Endothelial cell of umbilical vein (primary cell): ENCODE data around the gene RIN2. TPM values are rescaled to one million over a fixed set of nuclear protein-coding genes. Genes with fewer than 3 reads are reported as not detected.

Experiments used
- BruUV-seq: library from RNA; stranded (reverse); fragments of 400-500 nt; replicated peaks from 2 replicates; lab custom pipeline; 2021; lab: Mats Ljungman, UMichigan
- CTCF ChIA-PET: fragments of 300-600, 350-600 bp; sonication (Branson Sonifier 250); formaldehyde crosslinking; loops from one replicate; lab custom pipeline; 2021; ENCODE audit warnings: antibody characterized with exemption, inconsistent platforms; lab: Charles Lee
- POLR2A ChIA-PET: fragments of 300-600, 350-600 bp; sonication (Branson Sonifier 250); formaldehyde crosslinking; loops from one replicate; lab custom pipeline; 2021; ENCODE audit warnings: antibody characterized with exemption, inconsistent platforms; lab: Charles Lee
- DNase-seq: peaks from one replicate; pipeline ENCODE4 v3.0.0-alpha.2; 2011; ENCODE audit warnings: low read depth, low spot score
- FAIRE-seq: peaks from 2 replicates; lab custom pipeline; 2011; peaks lifted over from hg19 to GRCh38; lab: Jason Lieb, UNC
- H2AFZ ChIP-seq: 2 replicates; pipeline ENCODE4 v1.6.0; 2012; ENCODE audit warnings: low read depth, low read length, control low read depth, inconsistent platforms
- H3K27ac ChIP-seq: 2 replicates; pipeline ENCODE4 v1.5.1; 2011; ENCODE audit warnings: low read depth, mild to moderate bottlenecking, control low read depth, low read length, moderate library complexity; ENCODE audit not compliant: insufficient read depth
- H3K27me3 ChIP-seq, 2 experiments: 2 replicates each; pipeline versions ENCODE4 v1.6.0 to v1.6.1; 2011; ENCODE audit warnings: low read length in 2 of 2, mixed read lengths in 1 of 2; ENCODE audit not compliant: control insufficient read depth in 2 of 2, insufficient read depth in 2 of 2
- H3K36me3 ChIP-seq, 2 experiments: 2 replicates in 1 of 2; 3 replicates in 1 of 2; pipeline ENCODE4 v1.5.1; 2011; ENCODE audit warnings: low read length in 2 of 2, mild to moderate bottlenecking in 1 of 2, moderate library complexity in 1 of 2; ENCODE audit not compliant: control insufficient read depth in 2 of 2, insufficient read depth in 2 of 2; ENCODE audit errors: extremely low read depth in 1 of 2
- H3K4me1 ChIP-seq: 3 replicates; pipeline ENCODE4 v1.5.1; 2011; ENCODE audit warnings: mild to moderate bottlenecking, low read length; ENCODE audit not compliant: control insufficient read depth, insufficient read depth; ENCODE audit errors: extremely low read depth
- H3K4me2 ChIP-seq: 2 replicates; pipeline ENCODE4 v1.6.1; 2011; ENCODE audit warnings: low read length, control low read depth, mixed read lengths; ENCODE audit not compliant: insufficient read depth
- H3K4me3 ChIP-seq, 3 experiments: fragments of 200-600 bp in 1 of 3; sonication (generic), shearing (Covaris generic) in 1 of 3; replicated peaks in 1 of 3; 2 replicates each; pipeline ENCODE4 v1.5.1; 2011 to 2016; ENCODE audit warnings: control low read depth in 3 of 3, low read length in 3 of 3, mild to moderate bottlenecking in 2 of 3, inconsistent platforms in 1 of 3, low read depth in 1 of 3, moderate library complexity in 1 of 3; ENCODE audit not compliant: insufficient read depth in 1 of 3
- H3K79me2 ChIP-seq: 2 replicates; pipeline ENCODE4 v1.6.0; 2012; ENCODE audit warnings: low read length, inconsistent platforms; ENCODE audit not compliant: control insufficient read depth, insufficient read depth
- H3K9ac ChIP-seq: replicated peaks from 2 replicates; pipeline ENCODE3; 2011; ENCODE audit warnings: low read length, control low read depth; ENCODE audit not compliant: insufficient read depth; ENCODE audit errors: extremely low read depth
- H3K9me1 ChIP-seq: replicated peaks from 3 replicates; pipeline ENCODE4 v1.6.0; 2011; ENCODE audit warnings: mild to moderate bottlenecking, low read length; ENCODE audit not compliant: control insufficient read depth, insufficient read depth; ENCODE audit errors: extremely low read depth
- H3K9me3 ChIP-seq: replicated peaks from 2 replicates; pipeline ENCODE4 v1.5.1; 2012; ENCODE audit warnings: low read length, inconsistent platforms; ENCODE audit not compliant: control insufficient read depth, insufficient read depth
- H4K20me1 ChIP-seq: replicated peaks from 2 replicates; pipeline ENCODE3; 2011; ENCODE audit warnings: mild to moderate bottlenecking, low read length; ENCODE audit not compliant: control insufficient read depth, insufficient read depth; ENCODE audit errors: extremely low read depth
- CTCF ChIP-seq, 2 donors: IDR thresholded peaks; 1 replicate in 1 of 2; 2 replicates in 1 of 2; pipeline ENCODE4 v1.5.1; 2011; ENCODE audit warnings: low read length in 2 of 2, mild to moderate bottlenecking in 2 of 2, moderate library complexity in 2 of 2, control low read depth in 1 of 2, inconsistent platforms in 1 of 2, low read depth in 1 of 2; ENCODE audit not compliant: insufficient read depth in 1 of 2; ENCODE audit errors: extremely low read depth in 1 of 2
- EZH2 ChIP-seq: IDR thresholded peaks from 2 replicates; pipeline ENCODE4 v1.6.1; 2012; ENCODE audit warnings: borderline replicate concordance, low read depth, mild to moderate bottlenecking, moderate library complexity, low read length, inconsistent platforms; ENCODE audit not compliant: severe bottlenecking
- FOS ChIP-seq: IDR thresholded peaks from 2 replicates; pipeline ENCODE4 v1.6.1; 2011; ENCODE audit warnings: mild to moderate bottlenecking, low read length, moderate library complexity, borderline replicate concordance; ENCODE audit not compliant: insufficient read depth
- GATA2 ChIP-seq: IDR thresholded peaks from 2 replicates; pipeline ENCODE4 v1.7.0; 2011; ENCODE audit warnings: low read depth, mild to moderate bottlenecking, moderate library complexity, mixed read lengths, low read length; ENCODE audit not compliant: insufficient read length, insufficient read depth
- JUN ChIP-seq: IDR thresholded peaks from 2 replicates; pipeline ENCODE4 v1.6.1; 2011; ENCODE audit warnings: borderline replicate concordance, low read depth; ENCODE audit not compliant: insufficient read length, insufficient read depth
- MAX ChIP-seq: IDR thresholded peaks from 2 replicates; pipeline ENCODE4 v1.6.1; 2011; ENCODE audit not compliant: insufficient read depth, insufficient read length
- MYC ChIP-seq: IDR thresholded peaks from one replicate; pipeline ENCODE4 v1.6.1; 2011; ENCODE audit warnings: mild to moderate bottlenecking, low read depth, low read length
- POLR2A ChIP-seq: IDR thresholded peaks from 2 replicates; pipeline ENCODE4 v1.6.1; 2012; ENCODE audit warnings: low read depth, mild to moderate bottlenecking, control low read depth, low read length
- POLR2AphosphoS5 ChIP-seq: IDR thresholded peaks from 2 replicates; pipeline ENCODE4 v1.6.1; 2012; ENCODE audit warnings: low read depth, mild to moderate bottlenecking, control low read depth, low read length, moderate library complexity; ENCODE audit not compliant: insufficient read depth
- dilution Hi-C: fragments of 300-500 bp; cut with MboI; formaldehyde crosslinking; loops from one replicate; pipeline ENCODE4 v1.15.0; 2019; ENCODE audit warnings: low sequenced_read_pairs; ENCODE audit not compliant: extremely low pct_ligation_motif_present
- intact Hi-C: fragments of 100-400 bp; cut with micrococcal nuclease; formaldehyde crosslinking; loops from one replicate; pipeline ENCODE4 v1.10.0; 2022
- polyA plus RNA-seq, 4 experiments: library from polyadenylated mRNA; depleted of rRNA in 3 of 4; stranded (reverse) in 3 of 4; unstranded in 1 of 4; fragments of >200 nt; gene quantifications; 2 replicates each; pipeline versions ENCODE4 v1.2.1 to v1.2.3, GENCODE V29; 2011 to 2012; ENCODE audit warnings: missing spikeins in 1 of 4
- total RNA-seq: library from RNA; stranded (reverse); gene quantifications from 2 replicates; pipeline ENCODE4 v1.2.3, GENCODE V29; 2021

The RIN2 gene
- total and polyA plus RNA-seq, 2 donors (not counting 3 experiments of a cell fraction or from before 2014, with no cell fraction given), result 22.6 to 119 TPM

GRCh38 chr20:19729672-19730071 is 28.4 kb upstream of the RIN2 start:
- Histone ChIP-seq H3K79me2 (no peaks in the 10 kb centered on the region), H4K20me1 (no peaks in the 10 kb centered on the region), H3K9me3 (no peaks in the 10 kb centered on the region), H3K9me1 (no peaks in the 10 kb centered on the region), H3K27ac (no peak overlapping the region), H3K36me3 (no peaks in the 10 kb centered on the region), H3K4me1 (peaks cover 10% of the 10 kb centered on the region), H3K4me3 (no peak overlapping the region), H3K4me2 (no peak overlapping the region), H3K9ac (no peak overlapping the region), H2AFZ (no peak overlapping the region), H3K27me3 (no peaks in the 10 kb centered on the region)
- dilution Hi-C loops (no loop called here), intact Hi-C loops (loop anchor here (1.0 kb wide), 1 partner anchor 10 kb away; no protein-coding TSS in a partner anchor)
- no peak for TF ChIP-seq MAX
- no TSS peak for BruUV-seq
- ChIA-PET POLR2A (no interaction called here), CTCF (no interaction called here)
- DNase-seq (no peak), FAIRE-seq (no peak)

GRCh38 chr20:19730706-19731105 is 27.4 kb upstream of the RIN2 start:
- Histone ChIP-seq H3K79me2 (no peaks in the 10 kb centered on the region), H3K36me3 (no peaks in the 10 kb centered on the region), H3K4me2 (no peak overlapping the region), H3K4me3 (no peak overlapping the region), H3K27me3 (no peaks in the 10 kb centered on the region), H3K9ac (no peak overlapping the region), H3K27ac (no peak overlapping the region), H4K20me1 (no peaks in the 10 kb centered on the region), H2AFZ (peak overlapping the region; percentile 42), H3K9me3 (no peaks in the 10 kb centered on the region), H3K4me1 (peaks cover 20% of the 10 kb centered on the region), H3K9me1 (no peaks in the 10 kb centered on the region)
- CTCF ChIA-PET, result no interaction called here
- dilution Hi-C loops (no loop called here), intact Hi-C loops (loop anchor here (1.0 kb wide), 1 partner anchor 11 kb away; no protein-coding TSS in a partner anchor)
- POLR2A ChIA-PET, result no interaction called here
- BruUV-seq, result no TSS peak
- DNase-seq (peak; percentile 19), FAIRE-seq (no peak)
- TF ChIP-seq MAX, result no peak
- no peak for TF ChIP-seq MYC
- no peak for TF ChIP-seq FOS
- no peak for TF ChIP-seq JUN
- no peak for TF ChIP-seq POLR2A
- TF ChIP-seq POLR2AphosphoS5, result no peak
- TF ChIP-seq CTCF (IDR thresholded peaks at IDR 0.05; ENCODE audit: extremely low read depth in 1 of 2, insufficient read depth in 1 of 2, low read depth in 1 of 2, low read length in 2 of 2), result no peak
- no peak for TF ChIP-seq EZH2
- TF ChIP-seq GATA2, result no peak
